GM19023 (cell line): ENCODE results near the gene PAPSS1.
A peak's percentile ranks its signal among the peaks of the same experiment; 100 is the strongest.

Experiments
- ATAC-seq: cut with Tn5 transposase; IDR thresholded peaks from one replicate; pipeline ENCODE4 v1.9.1; 2021; ENCODE audit warnings: mild to moderate bottlenecking, moderate library complexity; ENCODE audit not compliant: unreplicated experiment

Gene PAPSS1

GRCh38 chr4:107631560-107631959, 88.5 kb downstream of the PAPSS1 start:
- ATAC-seq, result no peak

- ATAC-seq, result no peak
These were observed 89.8 kb downstream of the PAPSS1 start for GRCh38 chr4:107630185-107630705.

GRCh38 chr4:107629318-107629717, 90.7 kb downstream of the PAPSS1 start:
- no peak for ATAC-seq

GRCh38 chr4:107625391-107625902, 94.6 kb downstream of the PAPSS1 start:
- ATAC-seq, result no peak

- no peak for ATAC-seq
These were observed 96.0 kb downstream of the PAPSS1 start for GRCh38 chr4:107624024-107624423.

- no peak for ATAC-seq
These were observed 98.0 kb downstream of the PAPSS1 start for GRCh38 chr4:107622006-107622405.

- no peak for ATAC-seq
These were observed 100.3 kb downstream of the PAPSS1 start for GRCh38 chr4:107619731-107620130.

- no peak for ATAC-seq
These were observed 101.0 kb downstream of the PAPSS1 start for GRCh38 chr4:107619066-107619465.

- ATAC-seq, result no peak
These were observed 101.4 kb downstream of the PAPSS1 start for GRCh38 chr4:107618656-107619055.

- ATAC-seq, result no peak
These were observed 103.1 kb downstream of the PAPSS1 start for GRCh38 chr4:107616838-107617389.

- ATAC-seq, result no peak
These were observed 104.2 kb downstream of the PAPSS1 start for GRCh38 chr4:107615809-107616208.

- ATAC-seq, result no peak
These were observed 116.6 kb downstream of the PAPSS1 start for GRCh38 chr4:107603430-107603829.

- no peak for ATAC-seq
These were observed 119.1 kb downstream of the PAPSS1 start for GRCh38 chr4:107600983-107601382.

GRCh38 chr4:107600436-107600835, 119.6 kb downstream of the PAPSS1 start:
- ATAC-seq, result no peak

GRCh38 chr4:107599841-107600240, 120.2 kb downstream of the PAPSS1 start:
- no peak for ATAC-seq

- no peak for ATAC-seq
These were observed 126.8 kb downstream of the PAPSS1 start for GRCh38 chr4:107593230-107593629.

- peak; percentile 67 for ATAC-seq
These were observed 127.5 kb downstream of the PAPSS1 start for GRCh38 chr4:107592519-107592918.

GRCh38 chr4:107589269-107589668, 130.8 kb downstream of the PAPSS1 start:
- ATAC-seq, result no peak

- no peak for ATAC-seq
These were observed 133.7 kb downstream of the PAPSS1 start for GRCh38 chr4:107586371-107586770.

GRCh38 chr4:107579099-107579498, 140.9 kb downstream of the PAPSS1 start:
- no peak for ATAC-seq

- no peak for ATAC-seq
These were observed 141.7 kb downstream of the PAPSS1 start for GRCh38 chr4:107578321-107578720.

GRCh38 chr4:107577743-107578142, 142.3 kb downstream of the PAPSS1 start:
- no peak for ATAC-seq

GRCh38 chr4:107575243-107575642, 144.8 kb downstream of the PAPSS1 start:
- ATAC-seq, result no peak
